ENCODE data around the gene GFOD2. TPM values are rescaled to one million over a fixed set of nuclear protein-coding genes. Genes with fewer than 3 reads are reported as not detected.

The GFOD2 gene
- total RNA-seq, 1 donor from 2014 or later, result 32.7 TPM

DNA sequence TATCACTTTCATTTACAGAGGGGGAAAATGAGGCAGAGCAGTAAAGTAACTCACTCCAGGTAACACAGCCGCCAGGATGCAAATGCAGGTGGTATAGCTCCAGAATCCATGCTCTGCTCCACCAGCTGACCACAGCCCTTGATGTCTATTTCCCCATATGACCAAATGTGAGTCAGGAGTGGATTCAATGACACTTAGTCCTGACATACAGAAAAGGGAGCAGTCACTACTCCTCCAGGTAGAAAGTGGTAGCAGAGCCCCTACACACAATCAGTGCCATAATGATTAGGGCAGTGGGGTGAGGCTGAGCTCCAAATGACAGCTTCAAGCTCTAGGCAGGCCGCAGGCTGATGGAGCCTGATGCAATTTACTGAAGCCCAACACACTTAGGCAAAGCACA, 43.3 kb upstream of the GFOD2 start:
- intact Hi-C loops (cut with DNase I), result no loop called here
- H3K9me3 ChIP-seq, result no peaks in the 10 kb centered on the region
- DNase-seq (ENCODE audit: extremely low spot score in 2 of 2), result no peak
- H3K4me1 ChIP-seq, result peaks cover 6% of the 10 kb centered on the region
- H3K27ac ChIP-seq, result no peak overlapping the region
- TF ChIP-seq POLR2AphosphoS5 (IDR thresholded peaks at IDR 0.05; ENCODE audit: insufficient read depth in 1 of 2, low read depth in 1 of 2), result no peak
- TF ChIP-seq POLR2A (IDR thresholded peaks at IDR 0.05), result no peak
- TF ChIP-seq, protein P1, sequence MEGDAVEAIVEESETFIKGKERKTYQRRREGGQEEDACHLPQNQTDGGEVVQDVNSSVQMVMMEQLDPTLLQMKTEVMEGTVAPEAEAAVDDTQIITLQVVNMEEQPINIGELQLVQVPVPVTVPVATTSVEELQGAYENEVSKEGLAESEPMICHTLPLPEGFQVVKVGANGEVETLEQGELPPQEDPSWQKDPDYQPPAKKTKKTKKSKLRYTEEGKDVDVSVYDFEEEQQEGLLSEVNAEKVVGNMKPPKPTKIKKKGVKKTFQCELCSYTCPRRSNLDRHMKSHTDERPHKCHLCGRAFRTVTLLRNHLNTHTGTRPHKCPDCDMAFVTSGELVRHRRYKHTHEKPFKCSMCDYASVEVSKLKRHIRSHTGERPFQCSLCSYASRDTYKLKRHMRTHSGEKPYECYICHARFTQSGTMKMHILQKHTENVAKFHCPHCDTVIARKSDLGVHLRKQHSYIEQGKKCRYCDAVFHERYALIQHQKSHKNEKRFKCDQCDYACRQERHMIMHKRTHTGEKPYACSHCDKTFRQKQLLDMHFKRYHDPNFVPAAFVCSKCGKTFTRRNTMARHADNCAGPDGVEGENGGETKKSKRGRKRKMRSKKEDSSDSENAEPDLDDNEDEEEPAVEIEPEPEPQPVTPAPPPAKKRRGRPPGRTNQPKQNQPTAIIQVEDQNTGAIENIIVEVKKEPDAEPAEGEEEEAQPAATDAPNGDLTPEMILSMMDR (IDR thresholded peaks at IDR 0.05), result no peak
- no peaks in the 10 kb centered on the region for H3K36me3 ChIP-seq
- H3K27me3 ChIP-seq, result no peaks in the 10 kb centered on the region
- no peak overlapping the region for H3K4me3 ChIP-seq

DNA sequence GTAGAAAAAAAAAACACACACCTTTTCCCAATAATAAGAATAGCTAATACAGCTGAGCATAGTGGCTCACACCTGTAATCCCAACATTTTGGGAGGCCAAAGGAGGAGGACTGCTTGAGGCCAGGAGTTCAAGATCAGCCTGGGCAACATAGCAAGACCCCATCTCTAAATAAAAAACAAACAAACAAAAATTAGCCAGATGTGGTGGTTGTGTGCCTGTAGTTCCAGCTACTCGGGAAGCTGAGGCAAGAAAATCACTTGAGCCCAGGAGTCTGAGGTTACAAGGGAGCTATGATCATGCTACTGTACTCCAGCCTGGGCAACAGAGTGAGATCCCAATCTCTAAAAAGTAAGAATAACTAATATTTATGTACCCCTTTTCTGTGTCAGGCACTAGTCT, 42.8 kb upstream of the GFOD2 start:
- H3K4me1 ChIP-seq, result peaks cover 6% of the 10 kb centered on the region
- TF ChIP-seq, protein P1 (IDR thresholded peaks at IDR 0.05), result no peak
- TF ChIP-seq POLR2AphosphoS5 (IDR thresholded peaks at IDR 0.05; ENCODE audit: insufficient read depth in 1 of 2, low read depth in 1 of 2) (no peak), POLR2A (IDR thresholded peaks at IDR 0.05) (no peak)
- H3K36me3 ChIP-seq, result no peaks in the 10 kb centered on the region
- H3K27me3 ChIP-seq, result no peaks in the 10 kb centered on the region
- no peak overlapping the region for H3K4me3 ChIP-seq
- no peak for DNase-seq (ENCODE audit: extremely low spot score in 2 of 2)
- intact Hi-C loops (cut with DNase I), result no loop called here
- no peak overlapping the region for H3K27ac ChIP-seq
- H3K9me3 ChIP-seq, result no peaks in the 10 kb centered on the region

DNA sequence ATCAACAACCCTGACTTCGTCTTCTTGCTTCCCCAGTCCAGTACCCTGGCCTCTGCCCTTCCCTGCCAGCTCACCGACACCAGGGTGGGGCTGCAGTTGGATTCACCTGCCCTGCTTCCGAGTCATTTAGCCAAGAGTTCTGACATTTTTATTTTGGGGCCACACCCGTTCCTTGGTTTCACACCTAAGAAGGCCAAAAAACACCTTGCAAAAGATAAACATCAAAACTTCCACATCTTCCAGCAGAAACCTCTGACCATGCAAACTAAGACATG, 41.8 kb upstream of the GFOD2 start:
- peaks cover 6% of the 10 kb centered on the region for H3K4me1 ChIP-seq
- intact Hi-C loops (cut with DNase I), result no loop called here
- no peaks in the 10 kb centered on the region for H3K36me3 ChIP-seq
- H3K27me3 ChIP-seq, result no peaks in the 10 kb centered on the region
- no peak overlapping the region for H3K27ac ChIP-seq
- H3K4me3 ChIP-seq, result no peak overlapping the region
- no peak for TF ChIP-seq POLR2A (IDR thresholded peaks at IDR 0.05)
- TF ChIP-seq, protein P1 (IDR thresholded peaks at IDR 0.05), result no peak
- no peak for TF ChIP-seq POLR2AphosphoS5 (IDR thresholded peaks at IDR 0.05; ENCODE audit: insufficient read depth in 1 of 2, low read depth in 1 of 2)
- DNase-seq (ENCODE audit: extremely low spot score in 2 of 2), result no peak
- no peaks in the 10 kb centered on the region for H3K9me3 ChIP-seq

DNA sequence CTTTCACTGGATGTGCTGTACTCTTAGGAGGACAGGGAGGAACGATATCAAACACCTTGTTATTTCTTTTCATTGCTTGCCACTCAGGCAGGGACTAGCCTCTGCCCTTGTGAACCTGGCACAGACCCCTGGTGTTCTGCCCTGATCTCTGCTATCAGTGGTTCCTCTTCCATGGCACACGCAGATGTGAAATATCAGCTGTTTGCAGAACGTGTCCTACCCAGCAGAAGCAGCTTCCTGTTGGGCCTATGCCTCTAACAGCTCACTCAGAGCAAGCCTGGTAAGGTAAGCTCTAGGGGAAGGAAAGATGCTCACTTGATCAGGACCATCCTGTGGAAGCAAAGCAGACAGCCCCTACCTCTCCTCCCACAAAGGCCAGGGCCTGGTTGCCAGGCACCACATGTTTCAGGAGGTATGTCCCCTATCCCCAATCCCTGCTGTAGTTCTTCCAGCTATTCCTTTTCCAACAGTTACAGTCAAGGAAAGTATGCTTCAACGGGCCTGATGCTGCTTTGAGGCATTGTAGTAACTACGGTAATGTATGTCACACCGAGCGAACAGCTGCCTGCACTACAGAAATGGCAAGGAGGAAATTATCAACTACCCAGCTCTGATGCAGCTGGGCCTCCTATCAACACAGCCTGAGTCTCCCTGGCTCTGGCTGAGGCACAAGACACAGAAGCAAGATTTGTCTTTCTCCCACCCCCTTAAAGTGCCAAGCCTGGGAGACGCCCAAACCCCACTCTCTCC, 41.3 kb upstream of the GFOD2 start:
- intact Hi-C loops (cut with DNase I), result no loop called here
- no peak for DNase-seq (ENCODE audit: extremely low spot score in 2 of 2)

DNA sequence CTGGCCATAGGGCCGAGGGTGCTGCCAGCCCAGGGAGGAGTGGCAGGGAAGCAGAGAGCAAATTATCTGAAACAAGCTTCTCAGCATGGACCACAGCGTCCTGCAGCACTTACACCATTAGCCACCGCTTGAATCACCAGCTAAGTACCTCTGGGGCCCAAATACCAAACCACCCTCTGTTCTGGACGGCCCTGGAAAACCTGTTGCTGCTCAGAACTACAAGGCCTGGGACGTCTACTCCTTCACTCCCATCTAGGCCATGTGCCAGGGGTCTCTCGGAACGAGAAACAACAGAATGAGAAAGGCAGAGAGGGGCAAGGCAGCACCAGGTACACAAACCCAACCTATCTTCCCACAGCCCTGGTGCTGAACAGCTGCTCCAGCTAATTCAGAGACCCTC, 39.9 kb upstream of the GFOD2 start:
- TF ChIP-seq POLR2A (IDR thresholded peaks at IDR 0.05) (no peak), POLR2AphosphoS5 (IDR thresholded peaks at IDR 0.05; ENCODE audit: insufficient read depth in 1 of 2, low read depth in 1 of 2) (no peak)
- TF ChIP-seq, protein P1 (IDR thresholded peaks at IDR 0.05), result no peak
- no peaks in the 10 kb centered on the region for H3K9me3 ChIP-seq
- intact Hi-C loops (cut with DNase I), result no loop called here
- H3K4me1 ChIP-seq, result peaks cover 6% of the 10 kb centered on the region
- no peaks in the 10 kb centered on the region for H3K27me3 ChIP-seq
- H3K27ac ChIP-seq, result no peak overlapping the region
- DNase-seq (ENCODE audit: extremely low spot score in 2 of 2), result no peak
- no peaks in the 10 kb centered on the region for H3K36me3 ChIP-seq
- H3K4me3 ChIP-seq, result no peak overlapping the region

More for the DNA sequence above, 41.3 kb upstream of the GFOD2 start:
- no peak overlapping the region for H3K4me3 ChIP-seq
- no peaks in the 10 kb centered on the region for H3K9me3 ChIP-seq
- H3K36me3 ChIP-seq, result no peaks in the 10 kb centered on the region
- no peak for TF ChIP-seq POLR2AphosphoS5 (IDR thresholded peaks at IDR 0.05; ENCODE audit: insufficient read depth in 1 of 2, low read depth in 1 of 2)
- TF ChIP-seq POLR2A (IDR thresholded peaks at IDR 0.05), result no peak
- TF ChIP-seq, protein P1 (IDR thresholded peaks at IDR 0.05), result no peak
- H3K27ac ChIP-seq, result no peak overlapping the region
- peaks cover 6% of the 10 kb centered on the region for H3K4me1 ChIP-seq
- H3K27me3 ChIP-seq, result no peaks in the 10 kb centered on the region

Data from vagina (tissue), 2 donors.